Measurements from ENCODE around the gene TMEM121.
"Not testable (repeated sequence)": the region's sequence is repeated elsewhere in the genome, so short reads cannot be mapped to it uniquely, and the experiment has no call there.

TMEM121 gene

GRCh38 chr14:105571181-105571951 lies 45.0 kb downstream of the TMEM121 start:
- not testable (repeated sequence) for DNase-seq

- not testable (repeated sequence) for DNase-seq
Observed at GRCh38 chr14:105572063-105572462, 45.7 kb downstream of the TMEM121 start.

- not testable (repeated sequence) for DNase-seq
Observed at GRCh38 chr14:105573841-105574240, 47.5 kb downstream of the TMEM121 start.

- not testable (repeated sequence) for DNase-seq
Observed at GRCh38 chr14:105574411-105574810, 48.0 kb downstream of the TMEM121 start.

GRCh38 chr14:105575016-105575700 lies 48.8 kb downstream of the TMEM121 start:
- not testable (repeated sequence) for DNase-seq

GRCh38 chr14:105576525-105577088 lies 50.2 kb downstream of the TMEM121 start:
- no peak for DNase-seq

GRCh38 chr14:105577314-105577861 lies 51.0 kb downstream of the TMEM121 start:
- DNase-seq = no peak

GRCh38 chr14:105578070-105578469 lies 51.7 kb downstream of the TMEM121 start:
- no peak for DNase-seq

GRCh38 chr14:105579221-105579620 lies 52.8 kb downstream of the TMEM121 start:
- DNase-seq = not testable (repeated sequence)

All from NCI-H774 (cell line).